NCI-H1105 treated with DMSO at 0.1 percent for 48 hours (cell line): ENCODE results near the gene NDUFC1.
A peak's percentile ranks its signal among the peaks of the same experiment; 100 is the strongest.
"Not testable (repeated sequence)": the region's sequence is repeated elsewhere in the genome, so short reads cannot be mapped to it uniquely, and the experiment has no call there.

ENCODE experiments used
- DNase-seq: peaks from one replicate; lab custom pipeline; 2025; lab: John Stamatoyannopoulos, UW

Gene NDUFC1

GRCh38 chr4:139301821-139302611, at the start of gene NDUFC1:
TSS of gene NDUFC1 (minus strand) at chr4:139302477. CDS start at chr4:139295798, 6,679 bp downstream.
- peak; percentile 49 for DNase-seq

- no peak for DNase-seq
Observed at GRCh38 chr4:139337612-139338011, 35.3 kb upstream of the NDUFC1 start.

GRCh38 chr4:139333046-139333445, 30.8 kb upstream of the NDUFC1 start:
- no peak for DNase-seq

GRCh38 chr4:139331185-139331584, 28.9 kb upstream of the NDUFC1 start:
- DNase-seq = no peak

GRCh38 chr4:139330283-139330682, 28.0 kb upstream of the NDUFC1 start:
- no peak for DNase-seq

- DNase-seq = no peak
Observed at GRCh38 chr4:139329665-139330200, 27.5 kb upstream of the NDUFC1 start.

GRCh38 chr4:139324620-139325019, 22.3 kb upstream of the NDUFC1 start:
- DNase-seq = no peak

GRCh38 chr4:139322541-139322940, 20.3 kb upstream of the NDUFC1 start:
- DNase-seq = not testable (repeated sequence)

- DNase-seq = not testable (repeated sequence)
Observed at GRCh38 chr4:139322070-139322469, 19.8 kb upstream of the NDUFC1 start.

GRCh38 chr4:139319571-139319970, 17.3 kb upstream of the NDUFC1 start:
- DNase-seq = no peak

- no peak for DNase-seq
Observed at GRCh38 chr4:139317635-139318034, 15.4 kb upstream of the NDUFC1 start.

- DNase-seq = no peak
Observed at GRCh38 chr4:139316733-139317132, 14.5 kb upstream of the NDUFC1 start.

GRCh38 chr4:139315221-139315675, 13.0 kb upstream of the NDUFC1 start:
- DNase-seq = no peak

GRCh38 chr4:139314047-139314800, 11.9 kb upstream of the NDUFC1 start:
- no peak for DNase-seq

- DNase-seq = not testable (repeated sequence)
Observed at GRCh38 chr4:139313414-139313813, 11.1 kb upstream of the NDUFC1 start.

- DNase-seq = no peak
Observed at GRCh38 chr4:139312552-139313332, 10.5 kb upstream of the NDUFC1 start.

- DNase-seq = no peak
Observed at GRCh38 chr4:139311909-139312308, 9.6 kb upstream of the NDUFC1 start.

GRCh38 chr4:139304920-139305319, 2.6 kb upstream of the NDUFC1 start:
- DNase-seq = no peak

GRCh38 chr4:139301113-139301820, 1.0 kb downstream of the NDUFC1 start, which contains the start of gene NAA15:
TSS of gene NAA15 (plus strand) at chr4:139301505. CDS start at chr4:139301778, 273 bp downstream.
- peak; percentile 92 for DNase-seq

- no peak for DNase-seq
Observed at GRCh38 chr4:139300431-139301112, 1.7 kb downstream of the NDUFC1 start.

- DNase-seq = no peak
Observed at GRCh38 chr4:139299536-139299935, 2.7 kb downstream of the NDUFC1 start.
